ENCODE measurements around the gene ALX4.

Gene ALX4

DNA sequence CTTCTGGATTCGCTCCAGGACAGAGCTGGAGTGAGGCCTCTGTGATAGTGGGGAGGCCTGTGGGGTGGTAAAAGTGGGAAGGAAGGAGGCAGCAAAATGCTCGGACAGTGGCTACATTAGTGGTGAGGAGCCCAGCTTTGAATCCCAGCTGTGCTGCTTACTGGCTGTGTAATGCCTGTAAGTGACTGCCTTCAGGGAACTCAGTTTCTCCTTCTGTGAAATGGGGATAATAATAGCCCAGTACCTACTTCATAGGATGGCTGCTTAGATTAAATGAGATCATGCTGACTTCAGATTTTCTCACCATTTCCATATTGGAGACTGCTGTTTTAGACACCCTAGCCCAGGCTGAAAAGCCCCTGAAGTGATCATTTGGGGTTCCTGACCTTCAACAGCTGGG, 8.4 kb upstream of the ALX4 start:
- in situ Hi-C loops (cut with HindIII; ENCODE audit: low sequenced_read_pairs): no loop called here

GRCh38 chr11:44316659-44317240, 6.8 kb upstream of the ALX4 start:
- in situ Hi-C loops (cut with HindIII; ENCODE audit: low sequenced_read_pairs): no loop called here

DNA sequence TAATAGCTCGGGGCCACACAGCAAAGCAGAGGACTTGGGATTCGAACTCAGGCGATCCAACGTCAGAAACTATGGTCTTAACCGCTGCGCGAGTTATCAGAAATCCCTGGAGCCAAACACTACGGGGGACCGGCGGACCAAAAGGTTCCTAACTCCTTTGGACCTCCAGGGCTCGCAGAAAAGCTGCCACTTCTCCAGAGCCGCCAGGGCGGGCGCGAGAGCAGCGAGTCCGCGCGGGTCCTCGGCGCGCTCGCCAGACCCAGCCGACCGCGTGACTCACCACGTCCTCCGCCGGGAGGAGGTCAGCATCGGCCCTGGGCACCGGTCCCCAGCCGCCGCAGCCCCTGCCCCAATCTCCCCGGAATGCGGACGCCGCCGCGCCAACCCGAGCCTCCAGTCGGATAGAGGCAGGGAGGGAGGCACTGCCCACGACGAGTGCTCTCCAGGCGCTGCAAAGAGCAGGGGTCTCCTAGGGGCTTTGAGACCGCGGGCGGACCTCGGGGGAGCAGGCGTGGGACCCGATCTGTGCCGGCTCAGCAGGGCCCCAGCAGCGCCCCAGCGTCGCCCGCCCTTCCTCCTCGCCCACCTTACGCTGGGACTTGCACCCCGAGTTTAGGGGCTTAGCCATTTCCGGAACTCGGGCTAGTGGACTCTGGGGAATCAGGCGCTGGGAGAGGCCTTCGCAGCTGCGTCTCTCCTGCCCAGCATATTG, 6.2 kb upstream of the ALX4 start:
- in situ Hi-C loops (cut with HindIII; ENCODE audit: low sequenced_read_pairs): no loop called here

- in situ Hi-C loops (cut with HindIII; ENCODE audit: low sequenced_read_pairs): no loop called here
Measured at GRCh38 chr11:44314733-44315132, 4.8 kb upstream of the ALX4 start.

GRCh38 chr11:44313761-44314489, 4.0 kb upstream of the ALX4 start:
- in situ Hi-C loops (cut with HindIII; ENCODE audit: low sequenced_read_pairs): no loop called here

- in situ Hi-C loops (cut with HindIII; ENCODE audit: low sequenced_read_pairs): no loop called here
Measured at GRCh38 chr11:44312876-44313275, 2.9 kb upstream of the ALX4 start.

GRCh38 chr11:44311339-44312261, 1.7 kb upstream of the ALX4 start:
- in situ Hi-C loops (cut with HindIII; ENCODE audit: low sequenced_read_pairs): no loop called here

- in situ Hi-C loops (cut with HindIII; ENCODE audit: low sequenced_read_pairs): no loop called here
Measured at GRCh38 chr11:44310463-44311272, 729 bp upstream of the ALX4 start.

DNA sequence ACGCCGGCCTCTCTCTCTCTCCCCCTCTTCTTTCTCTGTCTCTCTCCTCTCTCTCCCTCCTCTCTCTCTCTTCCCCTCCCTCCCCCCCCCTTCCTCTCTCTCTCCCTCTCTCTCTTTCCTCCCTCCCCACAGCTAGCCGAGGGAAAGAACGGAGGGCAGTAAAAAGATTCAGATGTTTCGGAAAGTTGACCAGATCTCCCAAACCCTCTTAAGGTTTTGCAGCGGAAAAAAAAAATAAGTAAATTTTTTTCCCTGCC, 195 bp upstream of the ALX4 start:
- in situ Hi-C loops (cut with HindIII; ENCODE audit: low sequenced_read_pairs): no loop called here

- in situ Hi-C loops (cut with HindIII; ENCODE audit: low sequenced_read_pairs): no loop called here
Measured at GRCh38 chr11:44308923-44309477, 939 bp downstream of the ALX4 start.

GRCh38 chr11:44308256-44308922, 1.6 kb downstream of the ALX4 start:
- in situ Hi-C loops (cut with HindIII; ENCODE audit: low sequenced_read_pairs): no loop called here

DNA sequence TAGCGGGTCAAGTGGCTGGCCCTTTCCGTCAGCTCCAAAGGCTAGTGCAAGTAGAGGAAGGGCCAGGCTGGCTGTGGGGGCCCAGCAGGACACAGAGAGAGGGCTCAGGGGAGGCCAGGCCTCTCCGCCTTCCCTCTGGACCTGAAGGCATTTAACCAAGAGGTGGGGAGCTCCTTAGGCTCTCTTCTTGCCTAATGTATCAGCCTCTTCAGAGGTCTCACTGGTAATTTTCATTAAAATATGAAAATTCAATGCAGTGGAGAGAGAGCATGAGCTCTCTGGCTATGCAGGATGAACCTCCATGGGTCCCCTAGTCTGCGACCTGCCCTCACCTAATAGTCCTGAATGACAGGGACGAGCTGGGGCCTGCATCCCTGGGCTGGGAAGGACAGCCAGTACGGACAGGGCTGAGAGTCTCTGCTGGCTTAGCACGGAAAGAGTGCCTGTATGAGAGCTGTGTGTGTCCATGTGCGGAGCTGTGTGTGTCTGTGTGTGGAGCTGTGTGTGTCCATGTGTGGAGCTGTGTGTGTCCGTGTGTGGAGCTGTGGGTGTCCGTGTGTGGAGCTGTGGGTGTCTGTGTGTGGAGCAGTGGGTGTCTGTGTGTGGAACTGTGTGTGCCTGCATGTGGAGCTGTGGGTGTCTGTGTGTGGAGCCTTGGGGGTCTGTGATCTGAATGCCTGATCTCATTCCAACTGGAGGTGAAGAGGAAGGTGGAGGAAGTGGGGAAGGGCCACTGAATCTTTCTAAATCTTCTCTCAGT, 2.4 kb downstream of the ALX4 start:
- in situ Hi-C loops (cut with HindIII; ENCODE audit: low sequenced_read_pairs): no loop called here

DNA sequence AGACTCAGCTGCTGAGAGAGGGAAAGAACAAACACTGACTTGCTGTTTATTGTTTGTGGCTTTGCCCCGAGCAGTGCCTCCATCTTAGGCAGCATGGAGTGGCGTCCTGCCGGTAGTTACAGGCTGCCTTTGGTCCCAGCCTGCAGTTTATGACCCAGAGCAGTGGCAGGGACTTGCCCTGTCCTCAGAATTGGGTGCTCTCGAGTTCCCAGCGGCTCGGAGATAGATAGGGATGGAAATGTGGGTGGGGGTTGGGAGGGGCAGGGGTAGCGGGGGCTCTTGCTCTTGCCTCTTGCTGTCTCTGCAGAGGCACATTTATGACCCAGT, 3.1 kb downstream of the ALX4 start:
- in situ Hi-C loops (cut with HindIII; ENCODE audit: low sequenced_read_pairs): no loop called here

GRCh38 chr11:44306052-44306917, 3.7 kb downstream of the ALX4 start:
- in situ Hi-C loops (cut with HindIII; ENCODE audit: low sequenced_read_pairs): no loop called here

DNA sequence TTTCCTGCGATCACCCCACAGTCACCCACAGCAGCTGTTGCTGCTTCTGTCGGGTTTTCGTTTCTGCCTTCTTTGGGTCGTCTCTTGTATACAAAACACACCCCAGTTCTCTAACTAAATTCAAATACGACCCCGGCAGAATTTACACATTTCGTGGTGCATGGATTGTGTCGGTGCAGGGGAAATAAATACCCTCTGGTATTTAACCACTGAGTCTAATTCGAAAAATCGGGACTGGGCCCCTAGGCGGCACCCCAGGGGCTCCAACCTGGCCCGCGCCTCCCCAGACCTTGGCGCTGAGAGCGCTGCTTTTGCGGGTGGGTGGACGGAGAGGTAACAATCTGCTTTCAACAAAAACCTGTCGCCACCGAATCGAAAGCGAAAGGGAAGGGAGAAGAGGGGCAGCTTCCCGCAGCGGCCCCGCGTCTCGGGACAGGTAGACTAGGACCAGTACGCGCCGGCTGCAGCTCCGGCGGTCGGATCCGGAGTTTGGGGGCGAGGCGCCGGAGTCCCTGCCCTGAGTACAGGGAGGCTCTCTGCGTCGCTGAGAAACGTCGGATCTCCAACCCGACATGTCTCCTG, 4.4 kb downstream of the ALX4 start:
- in situ Hi-C loops (cut with HindIII; ENCODE audit: low sequenced_read_pairs): no loop called here

DNA sequence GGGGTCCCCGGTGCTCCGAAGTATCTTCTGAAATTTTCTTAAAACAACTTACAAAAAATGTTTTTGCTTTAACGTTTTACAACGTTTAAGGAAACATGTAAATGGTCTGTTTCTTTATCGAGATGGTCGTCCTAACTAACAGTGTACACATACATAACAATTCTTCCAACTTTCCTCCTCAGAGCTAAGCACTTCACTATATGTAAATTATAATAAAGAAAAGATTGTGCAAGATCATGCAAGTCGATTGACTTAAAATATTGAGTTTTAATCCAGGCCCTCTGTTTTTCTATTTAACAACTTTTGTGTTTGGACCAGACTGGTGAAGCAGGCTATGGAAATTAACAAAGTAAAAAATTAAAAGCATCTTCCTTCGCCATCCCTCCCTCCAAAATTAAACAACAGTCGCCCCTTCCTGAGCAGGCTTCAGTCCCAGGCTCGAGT, 4.9 kb downstream of the ALX4 start:
- in situ Hi-C loops (cut with HindIII; ENCODE audit: low sequenced_read_pairs): no loop called here

DNA sequence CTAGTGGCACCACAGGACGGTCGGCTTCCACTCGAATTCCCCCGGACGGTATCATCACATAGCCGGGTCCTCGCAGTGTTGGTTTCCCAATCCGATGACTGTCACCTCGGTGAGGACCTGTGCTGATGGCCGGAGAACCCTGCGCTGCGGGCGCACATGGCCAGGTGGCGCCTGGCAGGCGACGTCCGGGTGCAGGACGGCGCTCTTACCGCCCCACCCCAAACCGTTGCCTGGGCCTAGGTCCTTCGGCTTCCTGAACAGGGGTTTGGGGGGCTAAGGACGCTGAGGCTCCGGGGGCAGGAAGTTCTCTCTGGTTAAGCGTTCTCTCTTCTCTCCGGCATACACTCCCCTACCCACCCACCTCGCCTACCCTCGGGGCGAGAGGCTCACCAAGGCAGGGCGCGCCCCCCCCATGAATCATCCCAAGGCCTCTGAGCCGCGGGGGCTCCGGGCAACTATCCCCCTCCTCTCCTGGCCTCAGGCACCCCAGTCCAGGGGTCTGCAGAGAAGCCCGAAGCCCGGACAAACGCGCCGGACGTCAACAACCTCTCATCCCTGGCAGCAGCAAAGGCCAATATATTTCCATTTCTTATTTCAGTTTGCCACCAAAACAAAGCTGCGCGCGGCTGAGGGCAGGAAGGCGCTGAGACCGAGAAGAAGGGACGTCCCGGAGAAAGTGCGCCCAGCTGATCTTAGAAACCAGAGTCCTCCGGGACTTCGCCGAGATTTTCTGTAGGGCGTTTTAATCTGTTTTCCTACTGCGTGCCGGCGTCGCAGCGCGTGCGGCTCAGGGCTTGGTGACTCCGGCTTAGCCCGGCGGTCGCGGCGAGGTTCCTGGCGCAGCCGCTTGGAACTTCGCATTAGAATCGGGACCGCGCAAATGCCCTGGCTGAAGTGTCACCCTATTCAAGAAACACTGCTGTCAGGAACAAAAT, 5.6 kb downstream of the ALX4 start:
- in situ Hi-C loops (cut with HindIII; ENCODE audit: low sequenced_read_pairs): no loop called here
